Stimulated activated CD4-positive, alpha-beta T cell treated with anti-CD3 and anti-CD28 coated beads, Interleukin-2, amount 100 ng/mL, for 48 hours (primary cell): ENCODE data around the gene ZNF716.
"Not testable (repeated sequence)": the region's sequence is repeated elsewhere in the genome, so short reads cannot be mapped to it uniquely, and the experiment has no call there.

Source experiments
- DNase-seq, 2 donors: peaks; one replicate each; pipeline ENCODE4 v3.0.0-alpha.2; 2020

Gene ZNF716

DNA sequence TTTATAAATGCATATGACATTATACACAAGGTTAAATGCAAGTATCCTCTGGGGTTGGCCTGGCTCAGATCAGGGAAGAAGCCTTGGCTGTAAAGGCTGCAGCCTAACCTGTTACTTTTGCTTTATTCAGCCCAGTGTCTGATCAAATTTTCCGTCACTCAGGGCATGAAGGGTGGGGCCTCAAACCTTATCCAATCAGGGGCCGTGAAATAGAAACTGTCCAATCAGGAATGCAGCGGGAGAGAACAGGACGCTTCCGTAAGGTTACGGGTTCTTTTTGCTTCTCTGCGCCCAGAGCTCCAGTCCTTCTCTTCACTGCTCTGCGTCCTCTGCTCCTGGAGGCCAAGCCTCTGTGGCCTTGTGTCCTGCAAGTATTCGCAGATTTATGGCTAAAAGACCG, at the start of gene ZNF716:
ZNF716 (plus strand) TSS at position 274 of the 400 bp plus-strand sequence; CDS start at position 386, 112 bp downstream.
- no peak for DNase-seq

DNA sequence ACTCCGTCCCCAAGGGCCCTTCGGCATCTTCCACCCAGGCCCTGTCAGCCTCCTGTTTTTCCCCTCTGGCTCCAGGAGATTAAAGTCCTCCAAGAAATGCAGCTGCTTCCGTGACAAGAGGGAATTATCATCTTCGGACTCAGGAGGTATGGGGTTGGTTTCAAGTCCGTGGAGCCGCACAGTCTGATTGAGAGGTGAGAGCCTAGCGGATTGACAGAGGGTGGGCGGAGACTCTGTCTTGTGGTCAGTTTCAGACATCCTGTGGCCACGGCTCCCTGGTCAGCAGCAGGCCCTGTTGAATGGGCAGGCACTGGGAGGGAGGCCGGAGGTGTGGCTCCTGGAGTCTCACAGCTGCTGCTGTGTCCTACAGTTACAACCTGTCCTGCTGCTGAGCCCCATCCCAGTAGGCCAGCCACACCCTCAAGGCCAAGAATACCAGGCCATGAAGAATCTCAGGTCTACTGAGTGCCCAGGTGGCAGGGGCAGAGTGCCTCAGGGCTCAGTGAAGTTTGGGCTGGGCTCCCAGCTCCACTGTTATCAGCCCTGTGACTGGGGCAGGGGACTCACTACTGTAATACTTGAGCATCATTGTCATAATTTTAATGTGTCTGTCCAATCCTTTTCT, 49.3 kb upstream of the ZNF716 start:
- no peak for DNase-seq

DNA sequence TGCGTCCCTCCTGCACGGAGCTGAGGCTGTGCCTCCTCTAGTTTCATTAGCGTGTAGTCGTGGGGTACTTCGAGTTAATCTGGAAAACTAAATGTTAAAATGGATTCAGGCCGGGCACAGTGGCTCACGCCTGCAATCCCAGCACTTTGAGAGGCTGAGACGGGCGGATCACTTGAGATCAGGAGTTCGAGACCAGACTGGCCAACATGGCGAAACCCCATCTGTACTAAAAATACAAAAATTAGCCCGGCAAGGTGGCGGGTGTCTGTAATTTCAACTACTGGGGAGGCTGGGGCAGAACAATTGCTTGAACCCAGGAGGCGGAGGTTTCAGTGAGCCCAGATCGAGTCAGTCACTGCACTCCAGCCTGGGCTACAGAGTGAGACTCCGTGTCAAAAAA, 46.9 kb upstream of the ZNF716 start:
- not testable (repeated sequence) for DNase-seq

DNA sequence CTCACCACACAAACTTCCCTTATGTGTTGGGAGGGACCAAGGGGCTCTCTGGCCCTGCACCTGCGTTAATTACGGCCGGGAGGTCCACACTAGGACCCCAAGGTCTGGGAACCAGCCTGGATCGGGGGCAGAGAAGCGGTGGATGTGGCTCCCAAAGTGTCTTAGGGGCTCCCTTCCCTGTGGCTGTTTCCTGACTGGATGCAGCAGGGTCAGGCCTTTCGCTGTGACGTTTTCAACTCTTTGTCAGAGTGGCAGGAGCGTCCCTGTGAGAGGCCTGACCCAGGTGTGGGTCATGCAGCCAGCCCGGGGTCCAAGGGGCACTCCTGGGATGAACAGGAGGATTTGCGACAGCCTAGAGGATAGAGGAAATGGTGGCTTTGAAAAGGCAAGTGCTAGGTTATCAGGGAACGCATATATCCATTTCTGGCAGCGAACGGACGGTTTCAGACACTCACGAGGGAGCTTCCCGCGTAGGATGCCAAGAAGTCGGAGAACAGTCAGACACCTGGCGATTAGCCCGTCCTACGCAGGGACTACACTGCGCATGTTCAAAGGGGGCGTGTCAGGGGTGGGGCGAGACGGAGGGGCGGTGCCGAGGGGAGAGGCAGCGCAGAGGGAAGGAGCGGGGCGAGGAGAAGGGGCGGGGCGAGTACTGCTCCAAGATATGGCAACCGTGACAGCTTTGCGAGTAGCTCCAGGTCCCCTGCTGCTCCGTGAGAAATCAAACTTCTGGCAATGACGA, 46.2 kb upstream of the ZNF716 start:
- DNase-seq, result no peak

DNA sequence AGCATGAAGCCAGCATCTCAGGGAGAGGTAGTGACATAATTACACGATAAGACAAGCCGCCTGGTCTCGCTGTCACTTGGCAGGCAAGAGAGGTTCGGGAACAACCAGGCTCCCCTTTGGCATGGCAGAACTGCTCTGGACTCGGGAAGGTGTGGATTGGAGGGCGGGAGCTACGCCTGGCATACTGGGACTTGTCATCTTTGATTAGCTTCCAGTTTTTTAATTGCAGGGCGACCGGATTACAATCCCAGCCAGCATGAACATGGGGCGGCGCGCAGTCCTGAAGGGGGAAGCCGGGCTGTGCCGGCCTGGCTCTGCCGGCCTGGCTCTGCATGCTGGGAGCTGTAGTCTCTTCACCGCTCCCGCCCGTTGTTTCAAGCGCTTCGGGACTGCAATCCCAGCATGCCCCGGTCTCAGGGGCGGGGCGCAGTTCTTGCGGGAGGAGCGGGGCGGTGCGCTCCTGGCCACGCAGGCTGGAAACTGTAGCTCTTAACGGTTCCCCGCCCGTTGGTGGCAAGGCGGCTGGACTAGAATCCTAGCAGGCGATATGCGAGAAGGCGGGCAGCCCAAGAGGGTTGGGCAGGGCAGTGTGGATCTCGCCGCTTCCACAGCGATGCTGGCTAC, 45.5 kb upstream of the ZNF716 start:
- DNase-seq, result no peak

DNA sequence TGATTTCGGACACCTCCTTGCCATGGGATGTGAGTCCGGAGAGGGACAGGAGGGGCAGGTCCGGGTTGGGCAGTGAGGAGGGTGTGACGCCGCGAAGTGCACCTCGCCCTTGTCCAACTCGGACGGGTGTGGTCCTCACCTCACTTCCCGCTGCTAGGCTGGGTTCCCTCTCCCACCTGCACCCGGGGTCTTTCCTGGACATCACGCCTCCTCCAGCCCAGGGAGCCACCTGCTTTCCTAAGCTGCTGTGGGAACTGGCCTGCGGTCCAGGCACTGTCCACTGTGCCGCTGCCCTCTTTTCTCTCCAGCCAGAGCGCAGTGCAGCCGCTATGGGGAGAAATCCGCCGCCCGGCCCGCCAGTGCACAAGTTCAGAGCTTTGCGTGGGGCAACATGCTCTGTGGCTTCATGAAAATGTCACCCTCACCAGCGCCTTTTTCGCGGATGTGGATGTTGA, 45.0 kb upstream of the ZNF716 start:
- no peak for DNase-seq

DNA sequence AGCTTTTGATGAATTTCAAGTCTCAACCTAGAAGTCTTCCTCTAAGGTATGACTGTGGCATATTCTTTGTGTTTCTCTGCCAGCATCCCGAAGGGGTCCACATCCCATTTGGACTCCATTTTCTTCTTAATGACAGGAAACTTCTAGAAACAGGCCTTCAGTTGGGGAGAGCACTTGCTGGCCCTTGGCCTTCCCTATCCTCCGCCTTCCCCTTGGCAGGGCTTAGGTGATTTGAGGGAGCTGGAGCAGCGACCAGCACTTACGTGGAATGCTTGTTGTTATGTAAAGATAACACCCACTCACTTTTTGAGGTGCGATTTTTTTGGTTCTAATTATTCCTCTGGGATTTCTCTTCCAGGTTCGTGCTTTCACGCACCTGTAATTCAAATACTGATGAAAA, 42.9 kb upstream of the ZNF716 start:
- no peak for DNase-seq

DNA sequence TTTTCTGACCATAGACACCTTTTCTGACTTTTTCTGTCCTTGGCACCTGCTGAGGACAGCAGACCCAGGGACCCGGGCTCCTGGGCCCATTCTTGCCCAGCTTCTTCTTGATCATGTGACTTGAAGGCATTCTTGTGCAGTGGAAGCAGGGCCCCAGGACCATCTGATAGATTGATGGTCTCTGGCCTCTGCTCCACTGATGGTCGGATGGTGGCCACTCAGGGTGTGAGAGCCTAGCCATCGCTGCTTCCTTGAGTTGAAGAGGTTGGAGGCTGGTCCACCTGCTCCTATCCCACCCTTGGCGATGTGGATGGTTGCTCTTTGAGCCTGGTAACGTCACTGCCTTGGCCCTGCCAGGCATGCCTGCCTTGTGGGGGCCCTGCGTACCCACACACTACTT, 37.8 kb upstream of the ZNF716 start:
- no peak for DNase-seq

DNA sequence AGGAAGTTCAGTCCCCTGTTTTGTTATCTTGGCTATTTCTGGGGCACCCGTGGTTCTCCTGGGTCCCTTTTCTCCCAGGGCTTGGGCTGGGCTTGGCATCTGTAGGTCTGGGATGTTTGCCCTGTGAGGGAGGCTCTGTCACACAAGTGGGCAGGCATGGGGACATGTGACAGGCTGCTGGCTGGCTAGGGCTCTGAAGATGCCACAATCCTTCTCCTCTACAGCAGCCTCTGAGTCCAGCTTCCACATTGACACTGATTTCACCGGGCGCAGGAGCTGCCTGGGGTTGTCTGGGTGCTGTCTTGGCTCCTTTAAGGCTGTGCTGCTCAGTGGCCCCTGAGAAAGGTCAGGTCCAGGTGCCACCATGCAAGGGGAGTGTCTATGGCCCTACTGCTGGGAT, 37.4 kb upstream of the ZNF716 start:
- DNase-seq, result no peak

DNA sequence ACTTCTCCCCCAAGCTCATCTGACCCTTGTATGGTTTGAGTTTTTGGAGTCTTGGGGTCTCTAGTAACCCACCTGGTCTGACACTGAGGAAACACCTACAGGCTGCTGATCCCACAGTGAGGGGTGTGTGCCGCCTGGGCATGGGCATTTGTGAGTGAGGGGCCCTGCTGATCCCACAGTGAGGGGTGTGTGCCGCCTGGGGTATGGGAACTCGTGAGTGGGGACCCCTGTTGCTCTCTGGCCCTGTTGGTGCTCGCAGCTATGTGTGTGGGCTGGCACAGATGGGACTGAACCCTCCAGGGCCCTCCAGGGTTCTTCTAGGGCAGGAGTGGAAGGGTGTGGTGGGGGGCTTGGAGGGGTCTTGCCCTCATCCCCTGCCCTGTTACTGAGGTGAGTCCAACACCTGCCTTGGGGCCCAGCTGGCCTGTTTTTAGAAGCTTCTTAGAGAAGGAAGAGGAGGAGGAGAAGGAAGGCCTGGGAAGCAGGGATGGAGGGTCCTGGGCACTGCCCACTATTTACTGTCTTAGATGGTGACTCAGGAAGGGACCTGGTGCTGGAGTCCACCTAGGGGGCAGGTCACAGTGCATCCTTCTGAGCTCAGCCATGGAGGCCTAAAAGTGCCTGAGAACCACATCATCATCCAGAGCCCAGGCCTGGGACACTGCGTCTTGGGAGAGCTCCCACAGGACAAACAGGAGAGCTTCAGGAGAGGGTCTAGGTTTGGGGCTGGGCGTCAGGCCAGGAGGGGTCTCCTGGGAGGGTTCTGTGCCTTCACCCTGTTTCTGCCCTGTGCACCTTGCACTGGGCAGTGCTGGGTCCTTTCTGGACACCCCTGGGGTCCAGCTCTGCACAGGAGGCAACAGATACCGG, 36.2 kb upstream of the ZNF716 start:
- no peak for DNase-seq

DNA sequence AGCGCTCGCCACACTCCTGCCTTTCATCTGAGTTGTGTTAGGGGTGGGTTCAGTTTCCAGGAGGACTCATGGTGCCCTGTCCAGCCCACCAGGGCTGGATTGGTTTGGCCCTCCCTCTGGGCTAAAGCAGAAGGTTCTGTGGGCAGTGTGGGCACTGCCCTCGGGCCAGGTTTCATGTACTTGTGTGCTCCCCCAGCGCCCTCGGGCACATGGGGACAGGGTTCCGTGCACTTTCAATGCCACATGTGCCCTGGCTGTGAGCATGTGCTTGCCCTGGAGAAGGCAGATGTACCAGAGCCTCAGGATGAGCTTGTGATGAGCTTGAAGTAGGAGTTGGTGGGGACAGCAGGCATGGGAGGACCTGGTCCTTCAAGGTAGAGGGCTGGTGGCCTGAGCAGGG, 35.6 kb upstream of the ZNF716 start:
- DNase-seq, result no peak

DNA sequence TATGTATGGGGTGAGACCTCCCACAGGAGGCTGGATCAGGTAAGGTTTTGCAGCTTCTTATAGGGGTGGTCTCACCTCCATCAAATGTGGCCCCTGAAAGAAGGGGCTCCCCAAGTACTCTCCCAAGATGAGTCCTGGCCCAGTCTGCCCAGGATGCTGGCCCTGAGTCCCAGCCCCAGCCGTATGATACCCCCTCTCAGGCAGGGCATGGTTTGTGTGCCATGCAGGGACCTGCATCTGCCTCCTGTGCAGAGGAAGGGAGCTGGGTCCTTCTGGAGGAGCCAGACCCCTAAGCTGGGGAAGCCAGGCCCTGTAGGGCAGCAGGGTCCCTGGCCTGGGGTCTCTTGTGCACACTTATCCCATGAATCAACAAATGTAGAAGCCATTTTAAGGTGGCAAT, 35.1 kb upstream of the ZNF716 start:
- no peak for DNase-seq

DNA sequence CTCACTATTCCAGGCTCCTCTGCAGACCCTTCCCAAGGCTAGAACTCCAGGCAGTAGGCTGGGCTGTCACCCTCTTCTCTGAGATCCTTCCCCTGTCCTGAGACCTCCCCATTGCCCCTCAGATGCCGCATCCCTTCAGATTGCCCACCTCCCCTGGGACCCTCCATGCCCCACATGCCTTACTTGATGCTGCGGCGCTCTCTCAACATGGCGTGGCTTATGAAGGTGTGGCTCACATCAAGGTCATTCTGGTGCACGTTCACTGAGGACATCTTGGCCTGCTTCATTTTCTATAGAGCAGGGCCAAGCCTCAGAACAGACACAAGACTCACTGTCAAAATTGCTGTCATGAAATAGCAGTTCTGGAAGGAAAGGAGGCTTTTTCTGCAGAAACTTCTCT, 34.7 kb upstream of the ZNF716 start:
- no peak for DNase-seq

DNA sequence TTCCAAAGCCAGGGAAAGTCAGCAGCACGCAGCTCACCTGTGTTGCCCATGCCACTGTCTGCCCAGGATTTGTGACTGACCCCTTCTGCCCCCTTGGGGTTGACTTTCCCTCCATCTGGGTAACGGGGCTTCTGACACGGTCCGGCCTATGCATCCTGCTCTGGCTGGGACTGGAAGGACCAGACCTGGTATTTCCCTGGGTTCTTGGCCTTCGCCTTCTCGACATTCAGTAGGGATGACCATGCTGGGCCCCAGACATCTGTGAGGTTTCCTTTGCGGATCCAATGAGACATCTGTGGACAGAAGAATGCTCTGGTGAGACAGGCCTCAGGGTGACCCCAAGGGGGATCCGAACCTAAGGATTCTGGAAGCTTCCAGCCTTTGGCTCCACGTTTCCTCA, 34.2 kb upstream of the ZNF716 start:
- DNase-seq, result no peak

DNA sequence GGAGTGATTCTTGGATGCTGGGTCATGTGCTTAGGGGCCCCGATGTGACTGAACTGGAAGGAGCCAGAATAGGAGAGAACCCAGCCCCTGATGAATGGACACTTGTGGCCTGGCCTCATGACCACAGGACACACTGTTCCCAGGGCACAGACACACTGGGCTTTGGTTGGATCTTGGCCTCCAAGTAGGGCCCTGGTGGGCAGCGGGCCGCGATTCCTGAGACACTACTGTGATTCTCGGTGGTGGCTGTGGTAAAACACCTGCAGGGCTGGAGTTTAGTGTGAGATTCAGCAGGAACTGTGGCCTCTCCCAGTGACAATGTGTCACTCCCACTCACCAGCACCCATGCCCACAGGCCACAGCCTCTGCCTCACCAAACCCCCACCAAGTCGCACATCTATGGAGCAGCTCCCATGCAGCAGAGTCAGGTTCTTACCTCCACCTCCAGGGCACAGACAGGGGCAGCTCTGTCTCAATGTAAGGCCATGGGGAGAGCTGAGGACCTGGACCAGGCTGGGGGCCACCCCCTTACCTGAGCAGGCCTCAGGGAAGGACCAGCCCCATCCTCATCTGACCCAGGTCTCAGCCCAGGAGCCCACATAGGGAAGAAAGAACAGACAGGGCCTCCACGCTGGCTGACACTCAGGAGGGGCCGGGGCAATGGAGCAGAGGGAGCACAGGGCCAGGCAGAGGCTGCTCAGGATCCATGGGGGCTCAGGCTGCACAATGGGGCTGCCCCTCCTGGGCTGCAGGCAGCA, 33.2 kb upstream of the ZNF716 start:
- DNase-seq, result no peak

DNA sequence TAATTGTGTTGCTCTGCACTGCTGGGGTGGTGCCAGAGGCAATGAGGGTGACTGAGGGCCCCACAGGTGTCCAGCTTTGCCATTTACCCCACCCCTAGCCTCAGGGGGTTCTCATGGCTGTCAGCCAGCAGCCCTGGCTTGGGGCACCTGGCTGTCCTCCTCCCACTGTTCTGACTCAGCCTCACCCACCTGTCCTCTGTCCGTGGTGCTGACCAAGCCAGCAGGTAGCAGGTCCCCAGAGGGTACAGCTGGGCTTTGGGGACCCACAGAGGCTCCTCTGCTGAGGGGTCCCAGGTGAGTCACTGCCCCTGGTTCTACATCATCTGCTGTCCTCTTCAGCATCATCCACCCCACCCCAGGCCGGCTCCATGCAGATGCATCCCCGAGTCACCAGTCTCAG, 32.2 kb upstream of the ZNF716 start:
- DNase-seq, result no peak

DNA sequence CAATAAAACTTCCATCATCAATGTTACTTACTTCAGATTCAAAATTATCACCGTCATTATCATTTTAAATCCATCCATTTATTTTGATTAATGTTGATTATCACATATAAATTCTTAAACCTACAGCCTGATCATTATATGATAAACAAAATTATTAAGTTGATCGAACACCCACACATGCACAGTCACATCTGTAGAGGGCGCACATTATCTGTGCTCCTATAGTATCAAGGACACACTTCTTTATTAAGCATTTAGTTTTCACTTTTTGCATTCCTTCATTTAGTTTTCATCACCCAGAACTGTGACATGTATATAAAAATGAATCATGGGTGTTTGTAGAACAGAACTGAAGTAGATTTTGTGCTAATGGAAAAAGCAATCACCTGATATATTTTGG, 26.2 kb upstream of the ZNF716 start:
- DNase-seq, result no peak

DNA sequence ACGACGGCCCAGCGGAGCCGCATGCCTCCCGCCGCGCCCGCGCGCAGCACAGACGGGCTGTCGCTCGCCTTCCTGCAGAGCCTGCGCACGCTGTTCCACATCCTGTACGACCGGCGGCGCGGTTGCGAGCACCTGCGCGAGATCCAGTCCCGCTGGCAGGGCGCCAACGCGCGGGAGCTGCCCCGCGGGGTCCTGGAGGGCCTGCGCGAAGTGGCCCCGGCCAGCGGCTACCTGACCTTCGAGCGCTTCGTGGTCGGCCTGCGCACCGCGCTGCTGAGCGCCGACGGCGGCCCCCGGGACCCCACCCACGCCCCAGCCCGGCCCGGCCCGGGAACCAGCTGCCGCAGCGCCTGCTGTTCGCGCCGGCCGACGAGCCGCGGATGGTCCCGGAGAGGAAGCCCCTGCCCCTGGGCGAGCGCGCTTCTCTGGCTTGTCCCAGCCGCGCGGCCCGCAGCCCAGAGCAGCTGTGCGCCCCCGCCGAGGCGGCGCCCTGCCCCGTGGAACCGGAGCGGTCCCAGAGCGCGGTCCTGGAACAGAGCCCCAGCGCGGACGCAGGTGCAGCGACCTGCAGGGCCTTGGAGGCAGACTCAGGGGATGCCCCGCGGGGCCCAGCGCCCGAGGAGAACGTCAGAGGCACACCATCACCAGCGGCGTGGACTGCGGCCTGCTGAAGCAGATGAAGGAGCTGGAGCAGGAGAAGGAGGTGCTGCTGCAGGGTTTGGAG, 25.3 kb upstream of the ZNF716 start:
- no peak for DNase-seq

DNA sequence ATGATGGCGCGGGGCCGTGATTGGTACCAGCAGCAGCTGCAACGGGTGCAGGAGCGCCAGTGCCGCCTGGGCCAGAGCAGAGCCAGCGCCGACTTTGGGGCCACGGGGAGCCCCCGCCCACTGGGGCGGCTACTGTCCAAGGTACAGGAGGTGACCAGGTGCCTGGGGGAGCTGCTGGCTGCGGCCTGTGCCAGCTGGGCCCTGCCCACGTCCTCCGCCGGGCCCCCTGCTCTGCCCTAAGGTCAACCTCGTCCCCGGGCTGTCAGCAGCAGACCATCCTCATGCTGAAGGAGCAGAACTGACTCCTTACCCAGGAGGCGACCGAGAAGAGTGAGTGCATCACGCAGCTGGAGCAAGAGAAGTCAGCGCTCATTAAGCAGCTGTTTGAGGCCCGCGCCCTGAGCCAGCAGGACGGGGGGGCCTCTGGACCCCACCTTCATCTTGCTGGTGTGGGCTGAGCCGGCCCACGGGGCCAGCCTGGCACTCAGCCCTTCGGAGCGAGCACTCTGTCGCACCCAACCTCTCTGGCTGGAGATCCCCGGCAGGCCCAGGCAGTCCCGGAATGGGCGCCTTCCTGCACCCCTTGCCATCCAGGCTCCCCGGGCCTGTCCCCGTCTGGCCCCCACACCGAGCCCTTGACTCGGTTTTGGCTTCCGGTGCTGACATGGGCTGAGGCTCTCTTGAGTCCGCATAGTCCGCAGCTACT, 24.6 kb upstream of the ZNF716 start:
- no peak for DNase-seq

DNA sequence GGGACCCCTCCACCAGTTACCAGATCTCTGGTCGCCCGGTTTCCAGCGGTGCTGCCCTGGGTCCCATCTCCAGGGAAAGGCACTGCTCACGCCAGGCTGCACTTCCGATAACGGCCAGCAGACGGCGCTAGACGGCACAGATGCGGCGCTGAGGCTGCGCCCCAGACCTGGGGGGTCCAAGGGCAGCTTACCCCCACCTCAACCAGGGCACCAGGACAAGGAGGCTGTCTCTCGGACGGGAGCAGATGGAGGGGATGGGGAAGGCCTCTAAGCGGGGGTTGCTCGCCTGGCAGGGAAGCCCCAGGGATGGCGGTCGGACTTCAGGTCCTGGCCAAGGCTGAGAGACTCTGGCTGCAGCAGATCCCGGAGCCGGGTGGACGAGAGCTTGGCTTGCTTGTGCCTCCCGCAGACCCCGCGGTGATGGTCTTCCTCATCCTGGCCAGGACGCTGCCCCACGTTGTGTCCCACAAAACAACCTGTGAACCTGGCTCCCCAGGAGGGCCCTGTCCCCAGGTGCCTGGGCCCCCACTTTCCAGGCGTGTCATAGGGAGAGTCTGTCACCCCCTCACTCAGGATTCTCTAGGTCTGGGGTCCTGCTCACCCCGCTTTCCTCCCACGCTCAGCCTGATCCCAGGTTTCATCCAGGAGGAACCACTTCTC, 23.9 kb upstream of the ZNF716 start:
- DNase-seq, result no peak

DNA sequence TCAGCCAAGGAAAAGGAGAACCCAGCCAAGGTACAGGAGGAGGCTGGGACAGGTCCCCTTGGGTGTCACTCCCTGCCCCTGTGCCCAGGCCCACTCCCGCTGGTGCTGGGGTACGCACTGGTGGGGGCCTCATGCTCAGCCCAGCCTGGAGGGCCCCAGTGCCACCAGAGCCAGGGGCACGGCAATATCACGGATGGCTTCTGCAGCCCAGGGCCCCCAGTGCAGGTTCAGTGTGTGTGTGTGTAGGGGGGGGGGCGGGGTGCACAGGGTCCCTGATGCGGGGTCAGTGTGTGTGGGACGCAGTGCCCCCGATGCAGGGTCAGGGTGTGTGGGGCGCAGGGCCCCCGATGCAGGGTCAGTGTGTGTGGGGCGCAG, 23.4 kb upstream of the ZNF716 start:
- DNase-seq, result no peak
